Stimulated activated CD4-positive, alpha-beta T cell treated with anti-CD3 and anti-CD28 coated beads, TNF-alpha, amount 100 ng/mL, for 24 hours (primary cell): ENCODE data around the gene MRPL9.
A peak's percentile ranks its signal among the peaks of the same experiment; 100 is the strongest.

Source experiments
- DNase-seq, 3 experiments: peaks; one replicate each; pipeline ENCODE4 v3.0.0-alpha.2; 2020; ENCODE audit warnings: low read depth in 3 of 3

MRPL9 gene

GRCh38 chr1:151733126-151733525 is 30.2 kb downstream of the MRPL9 start:
- no peak for DNase-seq

DNA sequence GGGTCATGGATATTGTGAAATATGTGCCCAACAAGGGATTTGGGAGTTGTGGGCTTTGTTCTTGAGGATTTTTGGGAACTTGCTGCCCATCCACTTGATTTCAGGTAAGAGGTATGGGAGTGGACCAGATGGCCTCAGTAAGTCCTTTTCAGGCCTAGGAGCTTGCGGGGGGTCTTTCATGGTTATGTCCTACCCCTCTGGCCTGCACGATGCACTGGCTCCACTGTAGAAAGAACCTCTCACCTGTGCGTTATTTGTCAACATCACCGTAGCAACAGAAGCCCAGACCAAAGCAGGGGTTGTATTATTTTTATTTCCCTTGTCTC is 33.4 kb downstream of the MRPL9 start:
- no peak for DNase-seq

DNA sequence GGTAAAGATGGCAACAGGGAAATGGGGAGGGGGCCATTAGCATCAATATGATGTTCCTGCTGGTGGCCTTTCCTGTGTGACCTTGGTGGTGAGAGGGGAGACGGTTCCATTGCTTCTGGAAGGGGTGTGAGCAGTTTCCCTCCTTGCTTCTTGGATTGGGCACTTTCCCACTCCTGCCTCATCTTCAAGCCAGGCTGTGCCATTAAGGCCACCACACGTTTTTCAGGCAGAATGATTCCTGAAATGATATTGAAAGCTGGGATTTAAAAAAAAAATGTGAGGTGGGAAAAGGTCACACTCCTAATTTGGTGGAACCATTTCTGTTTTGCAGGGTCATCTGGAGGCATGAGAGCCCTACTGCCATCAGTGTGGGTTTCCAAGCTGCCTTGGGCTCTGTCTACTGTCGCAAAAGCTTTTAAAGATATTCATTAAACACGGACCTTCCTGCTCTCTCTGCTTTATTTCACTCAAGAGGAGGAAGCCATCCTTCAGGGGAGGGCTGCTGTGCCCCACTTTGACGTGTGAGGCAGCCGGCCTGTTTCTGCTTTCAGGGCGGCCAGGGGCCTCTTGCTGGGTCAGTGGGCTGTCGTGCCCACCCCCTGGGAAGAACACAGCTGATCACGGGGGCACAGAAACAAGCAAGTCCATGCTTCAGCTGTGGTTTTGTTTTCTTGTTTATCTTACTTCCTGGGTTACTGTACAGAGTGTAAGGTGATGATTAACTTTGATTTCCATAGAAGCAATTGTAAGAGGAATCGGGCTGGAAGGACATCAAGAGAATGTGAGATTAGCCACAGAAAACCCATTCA is 33.9 kb downstream of the MRPL9 start:
- DNase-seq = no peak

- no peak for DNase-seq
Measured at GRCh38 chr1:151728151-151729054, 34.9 kb downstream of the MRPL9 start.

DNA sequence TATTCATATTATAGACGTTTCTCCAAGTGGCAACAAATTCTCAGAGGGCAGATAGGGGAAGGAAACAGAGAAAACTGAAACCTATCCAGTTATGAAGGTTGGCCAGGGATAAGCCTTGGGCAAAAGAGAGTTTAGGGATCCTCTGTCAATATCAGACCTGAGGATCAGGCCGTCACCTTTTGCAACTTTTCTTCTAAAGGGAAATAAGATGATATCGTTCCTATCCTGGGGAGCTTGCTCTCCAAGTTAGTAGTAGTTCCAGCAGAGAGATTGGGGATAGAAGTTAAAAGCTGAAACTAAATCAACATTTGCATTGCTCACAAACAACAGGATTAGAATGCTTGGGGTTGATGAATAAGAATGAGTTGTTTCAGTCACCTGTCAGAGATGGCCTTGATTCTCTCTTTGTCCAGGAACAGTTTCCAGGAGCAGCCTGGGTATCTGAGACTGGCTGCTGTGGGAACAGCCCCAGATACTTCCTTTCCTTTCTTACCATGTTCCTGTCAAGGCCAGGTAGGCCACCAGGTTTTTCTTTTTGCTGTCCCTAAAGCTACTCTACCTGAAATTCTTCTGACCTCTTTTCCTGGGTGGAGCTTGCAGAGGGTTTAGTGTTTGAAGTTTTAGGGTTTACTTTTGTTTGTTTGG is 39.4 kb downstream of the MRPL9 start:
- DNase-seq = no peak

GRCh38 chr1:151721788-151722510 is 41.3 kb downstream of the MRPL9 start:
- no peak for DNase-seq

DNA sequence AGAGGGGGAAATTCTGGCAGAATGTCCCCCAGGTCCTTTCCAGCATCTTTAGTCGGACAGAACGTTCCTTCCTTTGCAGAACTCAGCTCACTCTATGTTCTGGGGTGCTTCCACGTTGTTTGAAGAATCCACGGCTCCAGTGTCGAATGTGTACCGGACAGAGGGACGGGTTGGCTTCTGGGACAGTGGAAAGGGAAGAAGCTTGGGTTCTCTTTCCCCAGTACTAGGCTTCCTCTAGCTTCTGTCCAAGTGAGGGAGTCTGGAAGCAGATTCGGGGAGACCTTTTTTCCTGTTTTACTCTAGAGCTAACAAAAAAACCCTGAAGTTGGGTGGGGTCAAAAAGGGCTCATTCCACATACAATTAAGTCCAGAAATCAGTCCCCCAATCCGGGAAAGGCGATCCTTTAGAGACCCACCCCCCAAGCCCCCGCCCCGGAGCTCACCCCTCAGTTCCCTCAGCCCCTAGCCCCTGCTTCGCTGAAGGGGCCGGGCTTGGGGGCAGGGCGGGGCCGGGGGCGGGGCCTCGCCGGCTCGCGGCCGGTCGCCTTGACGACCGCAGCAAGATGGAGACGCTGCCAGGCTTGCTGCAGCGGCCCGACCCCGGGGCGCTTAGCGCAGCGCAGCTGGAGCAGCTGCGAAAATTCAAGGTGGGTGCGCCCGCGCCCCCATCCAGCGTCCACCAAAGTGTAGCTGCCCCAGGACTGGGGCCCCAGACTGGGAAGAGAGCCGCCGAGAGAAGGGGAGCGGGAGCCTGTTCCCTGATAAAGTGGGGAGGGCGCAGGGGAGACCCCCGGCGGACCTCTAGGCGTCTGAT is 42.1 kb downstream of the MRPL9 start, which contains the start of gene RIIAD1:
TSS of gene RIIAD1 (plus strand) at position 549 of the 814 bp plus-strand sequence. CDS start at position 564, 15 bp downstream.
- peak in 2 of 3 experiments; percentile 15 to 37 for DNase-seq

- DNase-seq = no peak
Measured at GRCh38 chr1:151720554-151720953, 42.7 kb downstream of the MRPL9 start.

DNA sequence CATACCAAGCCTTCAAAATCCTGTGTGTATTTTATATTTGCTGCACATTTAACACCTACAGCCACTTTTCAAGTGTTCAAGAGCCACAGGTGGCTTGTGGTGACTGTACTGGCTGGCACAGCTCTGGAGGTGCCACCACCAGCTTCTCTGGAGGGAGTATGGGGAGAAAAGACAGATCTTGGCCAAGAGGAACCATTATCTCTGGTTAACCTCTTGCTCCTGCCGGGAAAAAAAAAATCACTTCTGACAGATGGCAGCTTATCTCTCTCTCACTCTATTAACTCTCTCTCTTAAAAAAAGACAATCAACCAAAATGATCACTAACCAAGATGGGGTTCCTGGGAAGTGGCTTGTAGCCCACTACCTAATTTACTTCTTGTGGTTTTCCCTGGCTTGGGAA is 43.2 kb downstream of the MRPL9 start:
- DNase-seq = no peak

DNA sequence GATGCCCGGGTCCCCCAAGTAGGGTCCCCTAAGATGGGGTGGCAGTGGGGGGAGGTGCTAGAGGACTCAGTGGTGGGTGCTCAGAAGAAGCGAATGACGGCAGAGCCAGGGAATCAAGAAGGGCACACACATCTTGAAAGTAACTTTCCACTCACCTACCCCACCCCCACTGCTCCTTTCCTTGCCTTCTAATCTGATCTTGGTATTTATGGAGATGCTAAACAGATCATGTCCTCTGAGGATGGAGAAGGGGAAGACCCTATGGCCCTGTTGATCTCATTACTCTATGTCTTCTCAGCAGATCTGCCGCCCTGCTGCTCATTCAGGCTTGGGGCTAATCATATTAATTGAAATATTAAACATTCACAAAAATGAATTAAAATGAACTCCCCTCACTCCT is 44.6 kb downstream of the MRPL9 start:
- DNase-seq = no peak

DNA sequence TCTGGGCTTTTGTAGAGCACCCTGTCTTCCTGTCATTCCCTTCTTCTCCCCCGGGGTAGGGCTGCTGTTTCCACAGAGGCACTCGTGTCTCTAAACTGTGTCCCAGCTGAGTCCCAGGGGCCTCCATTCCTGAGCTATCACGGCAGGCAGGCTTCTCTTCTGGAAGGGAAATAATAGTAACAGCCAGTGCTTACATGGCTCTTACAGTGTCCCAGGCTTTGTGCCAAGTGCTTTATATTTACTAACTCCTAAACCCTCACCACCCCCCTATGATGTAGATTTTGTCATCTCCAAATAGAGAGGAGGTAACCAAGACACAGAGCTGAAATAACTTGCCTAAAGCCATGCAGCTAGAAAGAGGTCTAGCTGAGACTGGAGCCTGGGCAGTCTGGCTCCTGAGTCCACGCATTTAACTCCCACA is 45.3 kb downstream of the MRPL9 start:
- DNase-seq = no peak

DNA sequence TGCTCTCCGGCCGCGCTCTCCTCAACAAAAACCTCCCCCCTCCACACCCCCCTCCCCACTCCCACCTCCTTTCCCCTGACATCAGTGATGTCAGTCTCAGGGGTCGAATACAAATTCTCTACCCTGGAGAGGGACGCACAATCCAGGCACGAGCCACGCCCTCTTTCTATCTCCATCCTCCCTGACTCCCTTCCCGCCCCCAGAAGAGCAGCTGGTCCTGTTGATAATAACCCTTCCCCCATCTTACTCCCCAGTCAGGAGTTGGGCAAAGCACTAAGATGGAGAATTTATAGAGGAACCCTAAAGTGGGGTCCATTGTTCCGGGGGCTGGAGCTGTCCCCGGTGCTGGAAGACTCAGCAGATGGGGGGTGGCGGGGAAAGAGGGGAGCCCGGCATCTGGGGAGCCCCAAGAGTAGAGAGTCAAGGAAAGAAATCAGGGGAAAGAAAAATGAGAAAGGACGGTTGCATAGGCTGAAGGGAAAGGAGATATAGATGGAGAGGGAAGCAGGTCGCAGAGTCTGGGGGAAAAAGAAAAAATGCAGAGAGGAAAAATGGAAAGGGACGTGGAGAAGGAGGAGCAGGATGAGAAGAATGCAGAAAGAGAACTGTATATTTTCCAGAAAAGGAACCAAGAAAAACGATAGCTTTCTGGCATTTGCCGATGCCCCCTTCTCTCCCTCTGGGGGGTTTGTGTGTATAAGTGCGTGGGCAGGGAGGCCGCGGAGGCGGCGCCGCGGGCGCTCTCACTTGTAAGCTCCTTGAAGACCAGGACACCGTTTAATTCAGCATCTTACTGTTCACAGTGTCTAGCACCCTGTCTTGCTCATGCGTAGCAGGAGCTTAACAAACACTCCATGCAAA is 46.3 kb downstream of the MRPL9 start, which contains the start of gene CELF3:
TSS of gene CELF3 (minus strand) at position 33 of the 861 bp plus-strand sequence. CDS start 783 bp downstream, outside the sequence.
- no peak for DNase-seq

- DNase-seq = no peak
Measured at GRCh38 chr1:151716405-151716762, 46.9 kb downstream of the MRPL9 start.

DNA sequence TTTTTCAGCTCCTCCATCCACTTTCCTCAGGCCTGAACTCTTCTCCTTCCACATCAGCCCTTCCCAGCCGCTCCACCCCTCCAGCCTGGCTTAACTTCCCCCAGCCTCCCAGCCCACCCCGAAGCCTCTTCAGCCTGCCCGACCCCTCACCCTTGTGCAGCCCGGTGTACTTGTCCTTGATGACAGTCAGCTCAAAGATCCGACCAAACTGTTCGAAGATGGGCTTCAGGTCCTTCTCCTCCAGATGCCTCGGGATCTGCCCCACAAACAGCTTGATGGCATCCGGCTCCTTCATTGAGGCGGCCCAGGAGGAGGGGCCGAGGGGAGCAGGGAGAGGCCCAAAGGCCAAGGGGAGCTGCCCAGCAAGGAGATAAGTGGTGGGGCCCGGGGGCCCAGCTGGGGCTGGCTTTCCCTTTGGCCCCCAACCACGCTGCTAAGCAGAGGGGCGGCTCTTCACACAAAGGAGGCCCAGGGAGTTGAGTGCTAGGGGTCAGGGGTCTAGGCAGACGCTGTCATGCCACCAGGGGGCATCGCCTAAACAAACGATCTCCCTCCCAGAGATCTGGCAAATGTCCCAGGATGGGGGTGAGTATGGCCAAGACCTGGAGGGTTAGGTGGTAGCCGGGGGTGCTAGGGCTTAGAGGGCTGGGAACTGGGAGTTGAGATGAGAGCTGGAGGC is 47.4 kb downstream of the MRPL9 start:
- DNase-seq = no peak

DNA sequence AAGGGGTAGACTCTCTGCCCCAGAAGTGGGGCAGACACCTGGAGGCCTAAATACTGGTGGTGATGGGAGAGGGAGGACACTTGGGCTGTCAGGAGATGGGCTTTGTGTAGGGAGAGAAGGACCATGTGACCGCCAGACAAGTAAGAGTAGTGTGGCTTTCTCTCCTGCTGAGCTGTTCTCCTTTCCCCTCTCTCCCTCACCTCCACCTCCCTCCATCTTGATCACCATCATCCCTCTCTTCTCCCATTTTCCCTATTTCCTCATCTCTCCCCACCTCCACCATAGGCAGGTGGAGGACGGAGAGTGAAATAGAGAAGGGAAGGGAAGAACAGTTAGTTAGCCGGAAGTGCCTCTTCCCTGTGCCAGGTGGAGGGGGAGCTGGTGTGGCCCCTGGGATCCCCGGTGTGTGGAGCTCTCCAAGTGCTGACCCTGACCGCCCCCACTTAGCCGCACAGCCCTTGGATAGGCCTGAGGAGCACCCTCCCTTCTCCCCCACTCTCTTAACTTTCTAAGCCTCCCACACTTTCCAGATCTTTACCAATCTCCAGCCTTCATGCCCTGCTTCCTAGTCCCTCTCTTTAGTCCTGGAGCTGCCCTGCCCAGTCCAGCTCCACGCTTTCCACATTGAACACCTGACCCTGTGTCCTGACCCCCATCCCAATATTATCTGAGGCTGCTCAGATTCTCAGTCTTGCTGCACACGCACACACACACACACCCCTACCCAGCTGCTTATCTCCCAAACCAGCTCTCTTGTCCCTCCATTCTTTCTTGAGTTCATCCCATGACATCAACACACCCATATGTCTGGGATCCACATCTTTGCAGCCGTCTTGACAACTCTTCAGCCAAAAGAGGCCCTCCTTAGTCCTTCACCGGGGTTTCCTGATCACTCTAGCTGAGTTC is 48.2 kb downstream of the MRPL9 start:
- no peak for DNase-seq

GRCh38 chr1:151713874-151714273 is 49.4 kb downstream of the MRPL9 start:
- DNase-seq = no peak

DNA sequence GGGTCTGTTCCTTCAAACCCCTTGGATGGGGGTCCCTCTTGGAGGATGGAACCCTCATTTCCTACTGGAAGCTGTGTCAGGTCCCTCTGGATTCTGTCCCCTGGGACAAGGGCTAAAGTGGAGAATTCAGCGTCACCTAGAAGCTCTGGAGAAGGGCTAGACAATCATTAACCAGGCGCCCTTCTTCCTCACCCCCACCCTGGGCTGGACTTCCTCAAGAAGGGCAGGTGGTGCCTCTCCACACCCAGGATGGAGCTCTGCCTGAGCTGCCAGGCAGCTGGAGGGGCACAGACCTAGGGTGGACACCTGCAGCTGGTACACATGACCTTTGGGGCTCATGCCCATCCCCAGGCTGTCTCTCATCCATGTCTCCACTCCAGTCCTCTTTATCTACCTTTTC is 50.3 kb downstream of the MRPL9 start:
- no peak for DNase-seq

DNA sequence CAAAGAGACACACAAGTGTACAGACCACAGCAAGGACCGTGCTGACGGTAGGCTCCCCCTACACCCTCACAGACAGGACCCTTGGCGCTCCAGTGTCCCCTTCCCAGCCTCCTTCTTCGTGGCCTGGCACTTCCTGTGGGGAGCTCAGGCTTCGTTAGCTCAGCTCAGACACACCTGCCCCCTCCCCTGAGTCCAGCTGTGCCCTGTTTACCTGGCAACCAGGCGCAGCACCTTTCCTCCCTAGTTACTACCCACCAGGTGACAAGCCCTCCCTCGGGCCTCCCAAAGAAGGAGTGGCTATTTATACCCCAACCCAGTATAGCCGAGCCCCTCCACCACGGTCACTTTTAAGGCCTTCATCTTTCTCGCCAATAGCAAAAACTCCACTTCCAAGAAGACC is 51.3 kb downstream of the MRPL9 start:
- no peak for DNase-seq
